GM12891 (cell line): ENCODE results near the gene SPAG17.
A peak's percentile ranks its signal among the peaks of the same experiment; 100 is the strongest.

Source experiments
- DNase-seq: peaks from one replicate; pipeline ENCODE4 v3.0.0; 2011; ENCODE audit warnings: low spot score; ENCODE audit not compliant: insufficient read length
- FAIRE-seq: peaks from 2 replicates; lab custom pipeline; 2011; peaks lifted over from hg19 to GRCh38; lab: Jason Lieb, UNC
- PAX5 ChIP-seq: IDR thresholded peaks from 2 replicates; pipeline ENCODE4 v1.6.1; 2011; ENCODE audit warnings: low read length, moderate library complexity, mild to moderate bottlenecking; ENCODE audit not compliant: insufficient read depth, severe bottlenecking
- POLR2A ChIP-seq: IDR thresholded peaks from 2 replicates; pipeline ENCODE4 v1.6.1; 2011; ENCODE audit warnings: low read depth, low read length, control low read depth
- POLR2AphosphoS5 ChIP-seq: IDR thresholded peaks from 2 replicates; pipeline ENCODE4 v1.6.1; 2011; ENCODE audit warnings: low read depth, low read length, control low read depth
- POU2F2 ChIP-seq: IDR thresholded peaks from 2 replicates; pipeline ENCODE4 v1.6.1; 2011; ENCODE audit warnings: low read depth, mild to moderate bottlenecking, control low read depth, low read length, moderate library complexity
- SPI1 ChIP-seq: IDR thresholded peaks from 2 replicates; pipeline ENCODE4 v1.6.1; 2011; ENCODE audit warnings: low read depth, low read length, control low read depth
- TAF1 ChIP-seq: IDR thresholded peaks from 2 replicates; pipeline ENCODE4 v1.6.1; 2011; ENCODE audit warnings: low read depth, low read length, control low read depth

Gene SPAG17

GRCh38 chr1:118097622-118098348 is 87.2 kb downstream of the SPAG17 start:
- DNase-seq, result no peak
- TF ChIP-seq POU2F2, result no peak
- TF ChIP-seq POLR2A, result no peak
- no peak for TF ChIP-seq POLR2AphosphoS5
- no peak for FAIRE-seq

- DNase-seq (no peak), FAIRE-seq (no peak)
- TF ChIP-seq POLR2A, result no peak
- no peak for TF ChIP-seq PAX5
- no peak for TF ChIP-seq POLR2AphosphoS5
- no peak for TF ChIP-seq POU2F2
- TF ChIP-seq SPI1, result no peak
- TF ChIP-seq TAF1, result no peak
Observed at GRCh38 chr1:118093017-118093416, 92.0 kb downstream of the SPAG17 start.

GRCh38 chr1:118090130-118090529 is 94.9 kb downstream of the SPAG17 start:
- no peak for TF ChIP-seq POU2F2
- TF ChIP-seq SPI1, result no peak
- TF ChIP-seq POLR2AphosphoS5, result no peak
- TF ChIP-seq TAF1, result no peak
- TF ChIP-seq PAX5, result no peak
- FAIRE-seq, result no peak
- DNase-seq, result no peak

- FAIRE-seq (no peak), DNase-seq (no peak)
- TF ChIP-seq SPI1 (no peak), PAX5 (no peak), TAF1 (no peak), POLR2AphosphoS5 (no peak), POU2F2 (no peak), POLR2A (no peak)
Observed at GRCh38 chr1:118085365-118085764, 99.7 kb downstream of the SPAG17 start.

- no peak for DNase-seq
- FAIRE-seq, result no peak
- TF ChIP-seq TAF1 (no peak), POLR2A (no peak), POLR2AphosphoS5 (no peak), PAX5 (no peak), POU2F2 (no peak), SPI1 (no peak)
Observed at GRCh38 chr1:118084400-118084799, 100.6 kb downstream of the SPAG17 start.

GRCh38 chr1:118082984-118083383 is 102.0 kb downstream of the SPAG17 start:
- TF ChIP-seq POLR2AphosphoS5, result no peak
- no peak for TF ChIP-seq SPI1
- TF ChIP-seq TAF1, result no peak
- no peak for TF ChIP-seq PAX5
- TF ChIP-seq POU2F2, result no peak
- no peak for TF ChIP-seq POLR2A
- FAIRE-seq (no peak), DNase-seq (no peak)

DNA sequence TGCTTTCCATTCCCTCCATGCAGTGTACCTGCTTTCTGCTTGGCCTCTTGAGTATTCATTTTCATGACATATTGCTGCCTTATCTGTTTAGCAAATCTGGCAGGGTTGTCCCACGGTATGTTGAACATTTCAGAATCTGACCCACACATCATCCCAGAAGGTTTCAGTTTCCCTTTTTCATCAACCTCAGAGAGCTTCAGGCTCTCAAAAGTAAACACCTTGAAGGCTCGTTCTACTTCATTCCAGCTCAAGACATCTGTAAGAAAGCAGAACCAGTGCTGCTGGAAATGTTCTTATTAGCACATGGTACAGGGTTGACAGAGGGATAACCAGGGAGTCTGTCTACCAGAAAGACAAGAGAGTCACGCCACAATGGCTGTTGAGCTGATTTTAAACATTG is 103.6 kb downstream of the SPAG17 start:
- TF ChIP-seq POLR2A (no peak), POU2F2 (no peak), POLR2AphosphoS5 (no peak), SPI1 (no peak), PAX5 (no peak), TAF1 (no peak)
- DNase-seq (peak; percentile 2), FAIRE-seq (no peak)

- DNase-seq, result no peak
- TF ChIP-seq PAX5 (no peak), POLR2AphosphoS5 (no peak), TAF1 (no peak), SPI1 (no peak), POU2F2 (no peak), POLR2A (no peak)
- no peak for FAIRE-seq
Observed at GRCh38 chr1:118077331-118078045, 107.5 kb downstream of the SPAG17 start.

DNA sequence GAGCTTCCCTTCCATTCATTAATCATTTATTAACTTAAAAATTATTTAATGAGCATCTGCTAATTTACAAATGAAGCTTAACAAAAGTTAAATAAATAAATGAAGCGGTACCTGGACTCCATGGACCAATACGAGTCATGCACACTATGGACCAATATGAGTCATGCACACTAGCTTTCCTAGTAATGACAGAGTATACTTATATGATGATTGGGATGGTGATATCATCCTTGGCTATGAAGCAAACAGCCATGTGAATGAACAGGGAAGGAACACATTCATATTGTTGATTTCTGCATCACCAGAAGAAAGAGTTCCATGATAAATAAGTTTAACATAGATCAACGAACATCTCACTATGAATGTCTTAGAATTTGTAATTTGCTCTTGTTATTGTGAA is 109.9 kb downstream of the SPAG17 start:
- TF ChIP-seq POLR2AphosphoS5 (no peak), PAX5 (no peak), POU2F2 (no peak), POLR2A (no peak), SPI1 (no peak), TAF1 (no peak)
- FAIRE-seq, result no peak
- no peak for DNase-seq
